Fibroblast of lung (primary cell): ENCODE data around the gene NPAP1. TPM values are rescaled to one million over a fixed set of nuclear protein-coding genes. Genes with fewer than 3 reads are reported as not detected.
"Not testable (repeated sequence)": the region's sequence is repeated elsewhere in the genome, so short reads cannot be mapped to it uniquely, and the experiment has no call there.

Experiments
- DNase-seq, 2 donors: peaks; one replicate each; pipeline versions ENCODE4 v3.0.0 to v3.0.0-alpha.2; 2010; ENCODE audit warnings: low read depth in 2 of 2
- H2AFZ ChIP-seq: 2 replicates; pipeline ENCODE4 v1.5.1; 2012; ENCODE audit warnings: low read length, control low read depth, inconsistent platforms
- H3K27ac ChIP-seq: 2 replicates; pipeline ENCODE4 v1.5.1; 2011; ENCODE audit warnings: low read length, control low read depth; ENCODE audit not compliant: insufficient read depth
- H3K27me3 ChIP-seq: 2 replicates; pipeline ENCODE4 v1.5.1; 2011; ENCODE audit warnings: mild to moderate bottlenecking, low read length; ENCODE audit not compliant: control insufficient read depth, insufficient read depth
- H3K36me3 ChIP-seq: 2 replicates; pipeline ENCODE4 v1.5.1; 2011; ENCODE audit warnings: low read length; ENCODE audit not compliant: control insufficient read depth, insufficient read depth
- H3K4me1 ChIP-seq: 2 replicates; pipeline ENCODE4 v1.5.1; 2011; ENCODE audit warnings: low read length; ENCODE audit not compliant: control insufficient read depth, insufficient read depth; ENCODE audit errors: extremely low read depth
- H3K4me2 ChIP-seq: 2 replicates; pipeline ENCODE4 v1.5.1; 2011; ENCODE audit warnings: low read length, control low read depth; ENCODE audit not compliant: insufficient read depth; ENCODE audit errors: extremely low read depth
- H3K4me3 ChIP-seq, 4 experiments: fragments of 200-600 bp in 1 of 4; sonication (generic) in 1 of 4; replicated peaks in 1 of 4; 2 replicates each; pipeline ENCODE4 v1.5.1; 2011 to 2016; ENCODE audit warnings: low read length in 4 of 4, low read depth in 3 of 4, mild to moderate bottlenecking in 3 of 4, control low read depth in 2 of 4, inconsistent platforms in 1 of 4, mixed read lengths in 1 of 4; ENCODE audit not compliant: insufficient read depth in 1 of 4; ENCODE audit errors: control extremely low read depth in 1 of 4
- H3K79me2 ChIP-seq: 2 replicates; pipeline ENCODE4 v1.5.1; 2012; ENCODE audit warnings: mild to moderate bottlenecking, low read length, inconsistent platforms; ENCODE audit not compliant: control insufficient read depth, insufficient read depth
- H3K9ac ChIP-seq: 2 replicates; pipeline ENCODE4 v1.5.1; 2011; ENCODE audit warnings: mild to moderate bottlenecking, low read length, control low read depth; ENCODE audit not compliant: insufficient read depth
- H3K9me3 ChIP-seq: 2 replicates; pipeline ENCODE4 v1.5.1; 2012; ENCODE audit warnings: low read depth, low read length; ENCODE audit not compliant: control insufficient read depth, insufficient read depth
- H4K20me1 ChIP-seq: 2 replicates; pipeline ENCODE4 v1.5.1; 2011; ENCODE audit warnings: low read length; ENCODE audit not compliant: control insufficient read depth, insufficient read depth; ENCODE audit errors: extremely low read depth
- EZH2 ChIP-seq: IDR thresholded peaks from 2 replicates; pipeline ENCODE4 v1.5.1; 2012; ENCODE audit warnings: low read length, control low read depth, mild to moderate bottlenecking; ENCODE audit errors: missing control alignments
- polyA plus RNA-seq, 2 donors: library from polyadenylated mRNA; depleted of rRNA in 1 of 2; stranded (reverse) in 1 of 2; unstranded in 1 of 2; fragments of >200 nt; gene quantifications; 2 replicates each; pipeline ENCODE4 v1.2.1, GENCODE V29; 2011 to 2012; ENCODE audit warnings: missing spikeins in 1 of 2
- total RNA-seq: library from RNA; depleted of rRNA; stranded (reverse); fragments of >200 nt; gene quantifications from 2 replicates; pipeline ENCODE4 v1.2.1, GENCODE V29; 2014
- TF ChIP-seq, protein P1 (sequence below), 2 donors: IDR thresholded peaks in 1 of 2; conservative IDR thresholded peaks in 1 of 2; 1 replicate in 1 of 2; 2 replicates in 1 of 2; pipeline ENCODE4 v1.5.1; 2011 to 2012; ENCODE audit warnings: low read length in 2 of 2, control low read depth in 1 of 2, inconsistent platforms in 1 of 2, low read depth in 1 of 2, mild to moderate bottlenecking in 1 of 2

NPAP1 gene
- total and polyA plus RNA-seq, 2 donors (not counting 1 experiment from before 2014, with no cell fraction given) = not detected

DNA sequence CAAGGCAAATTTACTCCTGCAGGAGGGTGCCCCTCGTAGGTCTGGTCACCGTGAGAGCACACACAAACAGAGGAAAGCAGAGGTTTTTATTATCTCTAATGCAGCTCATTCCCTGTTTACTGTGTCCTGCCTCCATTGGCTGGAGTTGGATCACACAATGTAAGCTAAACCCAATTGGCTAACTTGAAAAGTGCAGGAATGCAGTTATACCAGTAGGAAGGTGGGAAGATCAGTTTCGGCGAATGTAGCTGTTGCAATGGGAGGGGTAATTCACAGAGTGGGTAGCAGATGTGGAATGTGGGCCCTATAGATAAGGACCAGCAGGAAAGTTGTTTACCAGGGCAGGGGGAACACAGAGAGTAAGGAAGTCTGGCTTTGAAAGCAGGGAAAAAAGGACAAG, 42.5 kb upstream of the NPAP1 start:
- TF ChIP-seq, protein P1, sequence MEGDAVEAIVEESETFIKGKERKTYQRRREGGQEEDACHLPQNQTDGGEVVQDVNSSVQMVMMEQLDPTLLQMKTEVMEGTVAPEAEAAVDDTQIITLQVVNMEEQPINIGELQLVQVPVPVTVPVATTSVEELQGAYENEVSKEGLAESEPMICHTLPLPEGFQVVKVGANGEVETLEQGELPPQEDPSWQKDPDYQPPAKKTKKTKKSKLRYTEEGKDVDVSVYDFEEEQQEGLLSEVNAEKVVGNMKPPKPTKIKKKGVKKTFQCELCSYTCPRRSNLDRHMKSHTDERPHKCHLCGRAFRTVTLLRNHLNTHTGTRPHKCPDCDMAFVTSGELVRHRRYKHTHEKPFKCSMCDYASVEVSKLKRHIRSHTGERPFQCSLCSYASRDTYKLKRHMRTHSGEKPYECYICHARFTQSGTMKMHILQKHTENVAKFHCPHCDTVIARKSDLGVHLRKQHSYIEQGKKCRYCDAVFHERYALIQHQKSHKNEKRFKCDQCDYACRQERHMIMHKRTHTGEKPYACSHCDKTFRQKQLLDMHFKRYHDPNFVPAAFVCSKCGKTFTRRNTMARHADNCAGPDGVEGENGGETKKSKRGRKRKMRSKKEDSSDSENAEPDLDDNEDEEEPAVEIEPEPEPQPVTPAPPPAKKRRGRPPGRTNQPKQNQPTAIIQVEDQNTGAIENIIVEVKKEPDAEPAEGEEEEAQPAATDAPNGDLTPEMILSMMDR (conservative IDR thresholded peaks at IDR 0.05 in 1 of 2, IDR thresholded peaks at IDR 0.05 in 1 of 2; ENCODE audit: low read depth in 1 of 2, low read length in 2 of 2) = no peak
- no peak for TF ChIP-seq EZH2
- no peak overlapping the region for H2AFZ ChIP-seq
- no peak for DNase-seq
- no peak overlapping the region for H3K27ac ChIP-seq
- no peaks in the 10 kb centered on the region for H4K20me1 ChIP-seq
- no peaks in the 10 kb centered on the region for H3K27me3 ChIP-seq
- H3K79me2 ChIP-seq = no peaks in the 10 kb centered on the region
- no peaks in the 10 kb centered on the region for H3K9me3 ChIP-seq
- no peaks in the 10 kb centered on the region for H3K36me3 ChIP-seq
- H3K4me3 ChIP-seq = no peak overlapping the region
- H3K9ac ChIP-seq = no peak overlapping the region
- no peak overlapping the region for H3K4me2 ChIP-seq
- no peaks in the 10 kb centered on the region for H3K4me1 ChIP-seq

DNA sequence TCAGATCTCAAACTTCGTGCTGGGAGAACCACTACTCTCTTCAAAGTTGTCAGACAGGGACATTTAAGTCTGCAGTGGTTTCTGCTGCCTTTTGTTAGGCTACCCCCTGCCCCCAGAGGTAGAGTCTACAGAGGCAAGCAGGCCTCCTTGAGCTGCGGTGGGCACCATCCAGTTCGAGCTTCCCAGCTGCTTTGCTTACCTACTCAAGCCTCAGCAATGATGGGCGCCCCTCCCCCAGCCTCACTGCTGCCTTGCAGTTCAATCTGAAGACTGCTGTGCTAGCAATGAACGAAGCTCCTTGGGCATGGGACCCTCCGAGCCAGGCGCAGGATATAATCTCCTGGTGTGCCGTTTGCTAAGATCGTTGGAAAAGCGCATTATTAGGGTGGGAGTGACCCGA, 36.2 kb upstream of the NPAP1 start:
- H3K36me3 ChIP-seq, DNase-seq, H3K27ac ChIP-seq: not testable (repeated sequence)

DNA sequence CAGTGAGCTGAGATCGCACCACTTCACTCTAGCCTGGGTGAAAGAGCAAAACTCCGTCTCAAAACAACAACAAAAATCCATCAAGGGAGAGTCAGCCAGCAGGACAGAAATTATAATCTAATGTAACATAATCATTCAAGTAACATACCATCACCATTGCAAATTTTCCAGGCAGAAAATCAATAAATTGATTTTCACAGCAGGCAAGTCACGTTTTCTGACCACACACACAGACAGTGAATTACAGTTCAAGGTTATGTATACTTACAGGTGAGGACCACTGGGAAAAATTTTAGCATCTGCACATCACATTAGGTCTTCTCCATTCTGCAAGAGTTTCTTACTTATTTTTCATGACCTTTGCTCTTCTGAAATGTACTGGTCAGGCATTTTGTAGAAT, 29.9 kb upstream of the NPAP1 start:
- no peaks in the 10 kb centered on the region for H3K36me3 ChIP-seq
- H3K4me3 ChIP-seq = no peak overlapping the region
- no peak overlapping the region for H3K27ac ChIP-seq
- TF ChIP-seq EZH2 = no peak
- TF ChIP-seq, protein P1 (conservative IDR thresholded peaks at IDR 0.05 in 1 of 2, IDR thresholded peaks at IDR 0.05 in 1 of 2; ENCODE audit: low read depth in 1 of 2, low read length in 2 of 2) = no peak
- no peaks in the 10 kb centered on the region for H3K79me2 ChIP-seq
- no peaks in the 10 kb centered on the region for H3K4me1 ChIP-seq
- H3K9ac ChIP-seq = no peak overlapping the region
- no peaks in the 10 kb centered on the region for H3K27me3 ChIP-seq
- H4K20me1 ChIP-seq = no peaks in the 10 kb centered on the region
- H3K4me2 ChIP-seq = no peak overlapping the region
- H2AFZ ChIP-seq = no peak overlapping the region
- no peak for DNase-seq
- no peaks in the 10 kb centered on the region for H3K9me3 ChIP-seq

More for the DNA sequence above, 36.2 kb upstream of the NPAP1 start:
- H3K79me2 ChIP-seq, H2AFZ ChIP-seq, H3K4me2 ChIP-seq, H3K27me3 ChIP-seq, H3K4me3 ChIP-seq, H3K9me3 ChIP-seq, H4K20me1 ChIP-seq, H3K9ac ChIP-seq, H3K4me1 ChIP-seq: not testable (repeated sequence)

DNA sequence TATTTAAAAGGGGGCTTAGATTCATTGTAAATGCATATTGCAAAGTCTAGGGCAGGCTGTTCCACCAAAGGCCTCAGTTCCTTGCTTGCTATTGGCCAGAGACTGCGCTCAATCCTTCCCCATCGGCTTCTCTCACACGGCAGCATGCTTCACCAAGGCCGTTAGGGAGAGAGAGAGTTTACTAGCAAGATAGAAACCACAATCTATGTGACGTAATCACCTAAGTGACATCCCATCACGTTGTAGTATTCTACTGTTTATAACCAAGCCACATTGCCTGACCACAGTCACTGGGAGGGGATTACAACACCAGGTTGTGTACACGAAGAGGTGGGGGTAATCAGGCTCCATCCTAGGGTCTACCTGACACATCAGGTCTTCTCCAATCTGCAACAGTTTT, 16.0 kb upstream of the NPAP1 start:
- no peak overlapping the region for H3K9ac ChIP-seq
- H3K36me3 ChIP-seq = no peaks in the 10 kb centered on the region
- H3K9me3 ChIP-seq = no peaks in the 10 kb centered on the region
- H3K27me3 ChIP-seq = no peaks in the 10 kb centered on the region
- TF ChIP-seq EZH2 = no peak
- TF ChIP-seq, protein P1 (conservative IDR thresholded peaks at IDR 0.05 in 1 of 2, IDR thresholded peaks at IDR 0.05 in 1 of 2; ENCODE audit: low read depth in 1 of 2, low read length in 2 of 2) = no peak
- no peak overlapping the region for H3K4me2 ChIP-seq
- H4K20me1 ChIP-seq = no peaks in the 10 kb centered on the region
- H3K4me1 ChIP-seq = no peaks in the 10 kb centered on the region
- no peak for DNase-seq
- no peak overlapping the region for H3K4me3 ChIP-seq
- no peak overlapping the region for H2AFZ ChIP-seq
- H3K27ac ChIP-seq = no peak overlapping the region
- no peaks in the 10 kb centered on the region for H3K79me2 ChIP-seq
